Liver (tissue), 3 donors: ENCODE results near the gene OR2V1.

ENCODE experiments used
- EGR1 ChIP-seq, 2 donors: IDR thresholded peaks; 2 replicates each; pipeline ENCODE4 v1.6.1; 2016 to 2018; ENCODE audit warnings: antibody characterized with exemption in 2 of 2, low read depth in 2 of 2
- FOXA1 ChIP-seq: IDR thresholded peaks from 2 replicates; pipeline ENCODE4 v1.6.1; 2016; ENCODE audit warnings: antibody characterized with exemption
- GABPA ChIP-seq, 2 donors: IDR thresholded peaks in 1 of 2; conservative IDR thresholded peaks in 1 of 2; 2 replicates each; pipeline ENCODE4 v1.6.1; 2016; ENCODE audit warnings: antibody characterized with exemption in 2 of 2, mild to moderate bottlenecking in 1 of 2, moderate library complexity in 1 of 2
- HNF4G ChIP-seq: IDR thresholded peaks from 2 replicates; pipeline ENCODE4 v1.6.1; 2016; ENCODE audit warnings: antibody characterized with exemption
- JUND ChIP-seq, 2 donors: IDR thresholded peaks; 2 replicates each; pipeline ENCODE4 v1.6.1; 2016; ENCODE audit warnings: antibody characterized with exemption in 2 of 2
- RAD21 ChIP-seq, 2 donors: IDR thresholded peaks; 2 replicates each; pipeline ENCODE4 v1.6.1; 2016; ENCODE audit warnings: antibody characterized with exemption in 2 of 2, mild to moderate bottlenecking in 2 of 2
- SP1 ChIP-seq: IDR thresholded peaks from 2 replicates; pipeline ENCODE4 v1.6.1; 2018; ENCODE audit warnings: antibody characterized with exemption, mild to moderate bottlenecking
- TAF1 ChIP-seq: conservative IDR thresholded peaks from 2 replicates; pipeline ENCODE4 v1.6.1; 2016; ENCODE audit warnings: antibody characterized with exemption, mild to moderate bottlenecking
- YY1 ChIP-seq: IDR thresholded peaks from 2 replicates; pipeline ENCODE4 v1.6.1; 2016; ENCODE audit warnings: antibody characterized with exemption, mild to moderate bottlenecking
- TF ChIP-seq, protein P1 (sequence below): fragments of 150-350 bp; IDR thresholded peaks from 2 replicates; pipeline ENCODE4 v1.5.1; 2017; ENCODE audit warnings: improper control_type of control experiment, low read depth, low read length; ENCODE audit not compliant: missing input control
- TF ChIP-seq, protein P2 (sequence below): IDR thresholded peaks from 2 replicates; pipeline ENCODE4 v1.6.1; 2016; ENCODE audit warnings: antibody characterized with exemption
- TF ChIP-seq, protein P3 (sequence below): IDR thresholded peaks from 2 replicates; pipeline ENCODE4 v1.6.1; 2016; ENCODE audit warnings: antibody characterized with exemption, mild to moderate bottlenecking
- TF ChIP-seq, protein P4 (sequence below): IDR thresholded peaks from 2 replicates; pipeline ENCODE4 v1.6.1; 2016; ENCODE audit warnings: antibody characterized with exemption
- donor health status: healthy.
- donor health status: healthy.

DNA sequence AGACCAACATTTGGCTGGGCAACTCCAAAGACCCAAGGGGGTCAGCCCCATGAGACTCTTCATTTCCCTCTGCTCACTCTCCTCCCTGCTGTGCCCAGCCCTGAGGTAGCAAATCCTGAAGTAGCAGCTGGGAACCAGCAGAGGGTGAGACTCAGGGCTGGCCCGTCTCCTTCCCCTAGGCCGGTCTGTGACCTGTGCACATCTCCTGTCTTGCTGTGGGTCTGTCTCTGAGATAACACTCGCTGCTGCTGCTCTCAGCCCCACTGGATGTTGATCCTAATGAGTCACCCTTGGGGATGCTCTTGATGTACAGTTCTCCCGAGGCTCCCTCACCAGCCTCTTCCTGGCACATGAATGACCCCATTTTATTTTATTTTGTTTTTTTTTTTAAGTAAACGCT lies 7.3 kb upstream of the OR2V1 start:
- TF ChIP-seq, protein P1, sequence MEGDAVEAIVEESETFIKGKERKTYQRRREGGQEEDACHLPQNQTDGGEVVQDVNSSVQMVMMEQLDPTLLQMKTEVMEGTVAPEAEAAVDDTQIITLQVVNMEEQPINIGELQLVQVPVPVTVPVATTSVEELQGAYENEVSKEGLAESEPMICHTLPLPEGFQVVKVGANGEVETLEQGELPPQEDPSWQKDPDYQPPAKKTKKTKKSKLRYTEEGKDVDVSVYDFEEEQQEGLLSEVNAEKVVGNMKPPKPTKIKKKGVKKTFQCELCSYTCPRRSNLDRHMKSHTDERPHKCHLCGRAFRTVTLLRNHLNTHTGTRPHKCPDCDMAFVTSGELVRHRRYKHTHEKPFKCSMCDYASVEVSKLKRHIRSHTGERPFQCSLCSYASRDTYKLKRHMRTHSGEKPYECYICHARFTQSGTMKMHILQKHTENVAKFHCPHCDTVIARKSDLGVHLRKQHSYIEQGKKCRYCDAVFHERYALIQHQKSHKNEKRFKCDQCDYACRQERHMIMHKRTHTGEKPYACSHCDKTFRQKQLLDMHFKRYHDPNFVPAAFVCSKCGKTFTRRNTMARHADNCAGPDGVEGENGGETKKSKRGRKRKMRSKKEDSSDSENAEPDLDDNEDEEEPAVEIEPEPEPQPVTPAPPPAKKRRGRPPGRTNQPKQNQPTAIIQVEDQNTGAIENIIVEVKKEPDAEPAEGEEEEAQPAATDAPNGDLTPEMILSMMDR, result no peak
- TF ChIP-seq FOXA1 (no peak), TAF1 (no peak), YY1 (no peak), EGR1 (IDR thresholded peaks at IDR 0.05; ENCODE audit: low read depth in 2 of 2) (no peak), JUND (IDR thresholded peaks at IDR 0.05) (no peak), GABPA (IDR thresholded peaks at IDR 0.05 in 1 of 2, conservative IDR thresholded peaks at IDR 0.05 in 1 of 2) (no peak), RAD21 (IDR thresholded peaks at IDR 0.05) (no peak), SP1 (no peak), HNF4G (no peak)
- TF ChIP-seq, protein P2, sequence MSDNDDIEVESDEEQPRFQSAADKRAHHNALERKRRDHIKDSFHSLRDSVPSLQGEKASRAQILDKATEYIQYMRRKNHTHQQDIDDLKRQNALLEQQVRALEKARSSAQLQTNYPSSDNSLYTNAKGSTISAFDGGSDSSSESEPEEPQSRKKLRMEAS, result no peak
- TF ChIP-seq, protein P3, sequence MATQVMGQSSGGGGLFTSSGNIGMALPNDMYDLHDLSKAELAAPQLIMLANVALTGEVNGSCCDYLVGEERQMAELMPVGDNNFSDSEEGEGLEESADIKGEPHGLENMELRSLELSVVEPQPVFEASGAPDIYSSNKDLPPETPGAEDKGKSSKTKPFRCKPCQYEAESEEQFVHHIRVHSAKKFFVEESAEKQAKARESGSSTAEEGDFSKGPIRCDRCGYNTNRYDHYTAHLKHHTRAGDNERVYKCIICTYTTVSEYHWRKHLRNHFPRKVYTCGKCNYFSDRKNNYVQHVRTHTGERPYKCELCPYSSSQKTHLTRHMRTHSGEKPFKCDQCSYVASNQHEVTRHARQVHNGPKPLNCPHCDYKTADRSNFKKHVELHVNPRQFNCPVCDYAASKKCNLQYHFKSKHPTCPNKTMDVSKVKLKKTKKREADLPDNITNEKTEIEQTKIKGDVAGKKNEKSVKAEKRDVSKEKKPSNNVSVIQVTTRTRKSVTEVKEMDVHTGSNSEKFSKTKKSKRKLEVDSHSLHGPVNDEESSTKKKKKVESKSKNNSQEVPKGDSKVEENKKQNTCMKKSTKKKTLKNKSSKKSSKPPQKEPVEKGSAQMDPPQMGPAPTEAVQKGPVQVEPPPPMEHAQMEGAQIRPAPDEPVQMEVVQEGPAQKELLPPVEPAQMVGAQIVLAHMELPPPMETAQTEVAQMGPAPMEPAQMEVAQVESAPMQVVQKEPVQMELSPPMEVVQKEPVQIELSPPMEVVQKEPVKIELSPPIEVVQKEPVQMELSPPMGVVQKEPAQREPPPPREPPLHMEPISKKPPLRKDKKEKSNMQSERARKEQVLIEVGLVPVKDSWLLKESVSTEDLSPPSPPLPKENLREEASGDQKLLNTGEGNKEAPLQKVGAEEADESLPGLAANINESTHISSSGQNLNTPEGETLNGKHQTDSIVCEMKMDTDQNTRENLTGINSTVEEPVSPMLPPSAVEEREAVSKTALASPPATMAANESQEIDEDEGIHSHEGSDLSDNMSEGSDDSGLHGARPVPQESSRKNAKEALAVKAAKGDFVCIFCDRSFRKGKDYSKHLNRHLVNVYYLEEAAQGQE, result no peak
- TF ChIP-seq, protein P4, sequence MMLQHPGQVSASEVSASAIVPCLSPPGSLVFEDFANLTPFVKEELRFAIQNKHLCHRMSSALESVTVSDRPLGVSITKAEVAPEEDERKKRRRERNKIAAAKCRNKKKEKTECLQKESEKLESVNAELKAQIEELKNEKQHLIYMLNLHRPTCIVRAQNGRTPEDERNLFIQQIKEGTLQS, result no peak
